SK-N-SH (cell line): ENCODE measurements around the gene VGF.

ENCODE experiments used
- CTCF ChIP-seq: fragments of 200-600 bp; sonication (generic); IDR thresholded peaks from 2 replicates; pipeline ENCODE4 v1.6.1; 2017; ENCODE audit warnings: antibody characterized with exemption, mild to moderate bottlenecking, moderate library complexity
- RFX5 ChIP-seq: IDR thresholded peaks from 2 replicates; pipeline ENCODE4 v1.6.1; 2012; ENCODE audit warnings: mild to moderate bottlenecking, improper control_type of control experiment, low read length
- RXRA ChIP-seq: IDR thresholded peaks from 2 replicates; pipeline ENCODE4 v1.4.0; 2012; ENCODE audit warnings: low read depth, mild to moderate bottlenecking, borderline replicate concordance
- TAF1 ChIP-seq: IDR thresholded peaks from 2 replicates; pipeline ENCODE4 v1.6.1; 2012; ENCODE audit warnings: low read depth, mild to moderate bottlenecking, low read length, moderate library complexity, borderline replicate concordance

GRCh38 chr7:101137651-101138212 is 27.6 kb downstream of the VGF start:
- TF ChIP-seq CTCF, result no peak
- no peak for TF ChIP-seq RFX5
- TF ChIP-seq TAF1, result no peak
- TF ChIP-seq RXRA, result no peak
